ENCODE data around the gene EDDM3A. TPM values are rescaled to one million over a fixed set of nuclear protein-coding genes. Genes with fewer than 3 reads are reported as not detected.
A peak's percentile ranks its signal among the peaks of the same experiment; 100 is the strongest.

Gene EDDM3A
- polyA plus RNA-seq, 3 donors = not detected

DNA sequence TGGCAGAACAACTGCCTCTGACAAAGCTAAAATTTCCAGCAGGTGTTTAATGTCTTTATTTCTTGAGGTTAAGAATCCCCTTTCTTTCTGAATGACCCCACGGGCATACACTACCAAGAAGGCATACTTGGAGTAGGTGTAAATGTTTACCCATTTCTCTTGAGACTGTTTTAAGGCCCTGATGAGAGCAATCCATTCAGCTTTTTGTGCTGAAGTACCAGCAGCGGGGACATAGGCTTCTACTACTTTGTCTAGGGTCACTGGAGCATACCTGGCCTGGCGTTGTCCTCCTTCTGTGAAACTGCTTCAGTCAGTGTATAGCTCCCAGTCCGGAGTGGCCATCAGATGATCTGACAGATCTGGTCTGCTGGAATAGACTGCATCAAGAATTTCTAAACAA is 34.4 kb upstream of the EDDM3A start:
- Histone ChIP-seq H3K4me1 (ENCODE audit: control insufficient read depth in 1 of 2, insufficient read depth in 2 of 2, low read length in 2 of 2) (peaks cover 21% of the 10 kb centered on the region in 2 donors), H3K27me3 (ENCODE audit: control insufficient read depth in 2 of 2, insufficient read depth in 2 of 2, low read length in 2 of 2) (no peaks in the 10 kb centered on the region), H3K27ac (ENCODE audit: low read depth in 1 of 2, low read length in 2 of 2) (no peak overlapping the region), H3K9ac (ENCODE audit: insufficient read depth, low read length, poor library complexity, severe bottlenecking) (no peak overlapping the region), H2AFZ (ENCODE audit: insufficient read depth, low read depth, low read length, poor library complexity, severe bottlenecking) (no peak overlapping the region), H3K9me3 (replicated peaks in 1 of 2; ENCODE audit: control insufficient read depth in 1 of 2, insufficient read depth in 1 of 2, low read length in 2 of 2) (peaks cover 3 to 5% of the 10 kb centered on the region in 2 donors), H3K4me3 (replicated peaks in 1 of 3; ENCODE audit: low read depth in 2 of 3, low read length in 3 of 3) (no peak overlapping the region), H3K79me2 (ENCODE audit: insufficient read depth, low read length) (no peaks in the 10 kb centered on the region), H3K36me3 (replicated peaks in 1 of 2; ENCODE audit: control insufficient read depth in 1 of 2, insufficient read depth in 2 of 2, low read length in 2 of 2) (no peaks in the 10 kb centered on the region), H3K4me2 (replicated peaks; ENCODE audit: extremely low read depth, low read length, poor library complexity, severe bottlenecking) (no peak overlapping the region), H4K20me1 (ENCODE audit: insufficient read depth, low read length) (no peaks in the 10 kb centered on the region)
- H3K9me3 Mint-ChIP-seq = peaks cover 0 to 4% (median 0%) of the 10 kb centered on the region in 7 donors
- no peak overlapping the region for H3K4me3 Mint-ChIP-seq
- peaks cover 0 to 3% (median 1%) of the 10 kb centered on the region in 3 donors for H3K27me3 Mint-ChIP-seq (ENCODE audit: low read depth in 3 of 3)
- H3K4me1 Mint-ChIP-seq = peaks cover 22% of the 10 kb centered on the region
- intact Hi-C loops (cut with micrococcal nuclease) = no loop called here
- H3K36me3 Mint-ChIP-seq = peaks cover 0 to 4% of the 10 kb centered on the region in 2 donors
- 50% methylated on average over 2 of the region's 4 CpGs for WGBS (ENCODE audit: insufficient coverage)
- no peak overlapping the region for H3K27ac Mint-ChIP-seq
- TF ChIP-seq CTCF (IDR thresholded peaks at IDR 0.05) = no peak
- DNase-seq = no peak

DNA sequence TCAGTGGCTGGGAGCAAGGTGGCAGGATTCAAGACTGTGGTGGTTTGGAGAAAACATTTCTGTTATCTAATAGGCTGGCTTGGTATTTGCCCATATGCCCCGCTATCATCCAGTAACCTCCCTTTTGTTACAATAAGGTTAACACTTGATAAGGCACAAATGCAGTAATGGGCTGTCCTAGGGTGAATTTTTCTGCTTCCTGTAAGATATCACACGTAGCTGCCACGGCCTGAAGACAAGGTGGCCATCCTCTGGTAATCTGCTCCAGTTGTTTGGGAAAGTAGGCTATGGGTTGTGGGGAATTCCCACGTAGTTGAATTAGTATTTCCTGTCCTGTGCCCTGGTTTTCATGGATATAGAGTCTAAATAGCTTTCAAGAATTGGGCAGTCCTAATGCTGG is 34.0 kb upstream of the EDDM3A start:
- no peak for DNase-seq
- intact Hi-C loops (cut with micrococcal nuclease) = no loop called here

More for the DNA sequence above, 34.0 kb upstream of the EDDM3A start:
- no peaks in the 10 kb centered on the region for H4K20me1 ChIP-seq (ENCODE audit: insufficient read depth, low read length)
- Mint-ChIP-seq H3K9me3 (peaks cover 0 to 4% (median 2%) of the 10 kb centered on the region in 7 donors), H3K36me3 (peaks cover 0 to 4% of the 10 kb centered on the region in 2 donors), H3K27ac (peak overlapping the region in 1 of 7 donors; percentile 45), H3K27me3 (ENCODE audit: low read depth in 3 of 3) (peaks cover 0 to 3% (median 1%) of the 10 kb centered on the region in 3 donors), H3K4me1 (peaks cover 26% of the 10 kb centered on the region), H3K4me3 (no peak overlapping the region)
- TF ChIP-seq CTCF (IDR thresholded peaks at IDR 0.05) = no peak
- H3K9me3 ChIP-seq (replicated peaks in 1 of 2; ENCODE audit: control insufficient read depth in 1 of 2, insufficient read depth in 1 of 2, low read length in 2 of 2) = peaks cover 0 to under 1% of the 10 kb centered on the region in 2 donors
- no peaks in the 10 kb centered on the region for H3K36me3 ChIP-seq (replicated peaks in 1 of 2; ENCODE audit: control insufficient read depth in 1 of 2, insufficient read depth in 2 of 2, low read length in 2 of 2)
- H3K27ac ChIP-seq (ENCODE audit: low read depth in 1 of 2, low read length in 2 of 2) = no peak overlapping the region
- no peak overlapping the region for H3K9ac ChIP-seq (ENCODE audit: insufficient read depth, low read length, poor library complexity, severe bottlenecking)
- H3K79me2 ChIP-seq (ENCODE audit: insufficient read depth, low read length) = no peaks in the 10 kb centered on the region
- H3K4me1 ChIP-seq (ENCODE audit: control insufficient read depth in 1 of 2, insufficient read depth in 2 of 2, low read length in 2 of 2) = peaks cover 25% of the 10 kb centered on the region in 2 donors
- WGBS (ENCODE audit: insufficient coverage) = 31% methylated on average over 2 of the region's 4 CpGs
- H3K27me3 ChIP-seq (ENCODE audit: control insufficient read depth in 2 of 2, insufficient read depth in 2 of 2, low read length in 2 of 2) = no peaks in the 10 kb centered on the region
- no peak overlapping the region for H3K4me3 ChIP-seq (replicated peaks in 1 of 3; ENCODE audit: low read depth in 2 of 3, low read length in 3 of 3)
- no peak overlapping the region for H2AFZ ChIP-seq (ENCODE audit: insufficient read depth, low read depth, low read length, poor library complexity, severe bottlenecking)
- H3K4me2 ChIP-seq (replicated peaks; ENCODE audit: extremely low read depth, low read length, poor library complexity, severe bottlenecking) = no peak overlapping the region

Data from CD14-positive monocyte (primary cell).